Neural cell (in vitro differentiated cells): ENCODE measurements around the gene IFNB1.

ENCODE experiments used
- CTCF ChIP-seq: fragments of 450-650 bp; IDR thresholded peaks from 2 replicates; pipeline ENCODE4 v1.5.1; 2014; ENCODE audit warnings: antibody characterized with exemption, mild to moderate bottlenecking, moderate library complexity; ENCODE audit not compliant: poor library complexity, severe bottlenecking
- MXI1 ChIP-seq: fragments of 450-650 bp; conservative IDR thresholded peaks from 2 replicates; pipeline ENCODE4 v1.6.1; 2014; ENCODE audit warnings: antibody characterized with exemption, mild to moderate bottlenecking; ENCODE audit not compliant: poor library complexity, severe bottlenecking
- SMC3 ChIP-seq: fragments of 450-650 bp; conservative IDR thresholded peaks from 2 replicates; pipeline ENCODE4 v1.6.1; 2014; ENCODE audit warnings: antibody characterized with exemption, mild to moderate bottlenecking, moderate library complexity; ENCODE audit not compliant: poor library complexity

DNA sequence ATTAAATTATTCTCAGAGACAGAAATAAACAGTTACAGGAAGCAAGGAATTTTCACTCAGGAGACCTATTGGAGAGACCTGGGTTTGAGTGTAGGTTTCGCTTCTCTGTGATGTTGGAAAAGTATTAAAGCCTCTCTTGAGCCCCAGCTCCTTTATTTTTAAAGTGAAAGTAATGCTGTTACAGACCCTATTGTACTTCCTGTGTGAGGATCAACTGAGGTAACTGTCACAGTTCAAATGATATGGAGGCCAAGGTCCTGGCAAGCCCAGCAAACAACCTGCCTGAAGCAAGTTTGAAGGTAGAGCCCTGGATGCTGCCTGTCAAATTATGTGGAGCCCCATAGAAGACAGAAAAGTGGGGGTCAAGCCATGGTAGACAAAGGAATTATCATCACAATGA is 38.4 kb downstream of the IFNB1 start:
- TF ChIP-seq CTCF (no peak), SMC3 (no peak), MXI1 (no peak)
